Chondrocyte (in vitro differentiated cells): ENCODE results near the gene MAP2K3. TPM values are rescaled to one million over a fixed set of nuclear protein-coding genes. Genes with fewer than 3 reads are reported as not detected.

ENCODE experiments used
- DNase-seq: peaks from one replicate; pipeline ENCODE4 v3.0.0; 2021; ENCODE audit warnings: mixed read lengths, low spot score
- H3K27ac Mint-ChIP-seq: one replicate; pipeline ENCODE4 v1.8.0; 2021; ENCODE audit warnings: mild to moderate bottlenecking, moderate library complexity, mixed read lengths; ENCODE audit not compliant: unreplicated experiment
- H3K27me3 Mint-ChIP-seq: 2 replicates; pipeline ENCODE4 v1.8.0; 2021; ENCODE audit warnings: low read depth, mixed read lengths
- H3K36me3 Mint-ChIP-seq: 2 replicates; pipeline ENCODE4 v1.8.0; 2021; ENCODE audit warnings: low read depth, mixed read lengths
- H3K4me1 Mint-ChIP-seq: 2 replicates; pipeline ENCODE4 v1.8.0; 2021; ENCODE audit warnings: low read depth, mild to moderate bottlenecking, mixed read lengths
- H3K4me3 Mint-ChIP-seq: one replicate; pipeline ENCODE4 v1.8.0; 2021; ENCODE audit warnings: mild to moderate bottlenecking, moderate library complexity, mixed read lengths; ENCODE audit not compliant: unreplicated experiment
- H3K9me3 Mint-ChIP-seq: 2 replicates; pipeline ENCODE4 v1.8.0; 2021; ENCODE audit warnings: low read depth, mixed read lengths
- total RNA-seq: library from RNA; stranded (reverse); gene quantifications from 3 replicates; pipeline ENCODE4 v1.2.1, GENCODE V29; 2021
- TF ChIP-seq, protein P1 (sequence below): fragments of 200-600 bp; sonication (generic); IDR thresholded peaks from 2 replicates; pipeline ENCODE4 v1.5.0; 2021; ENCODE audit warnings: antibody characterized with exemption, mild to moderate bottlenecking, moderate library complexity

The MAP2K3 gene
- total RNA-seq, 1 donor from 2014 or later = 35.9 TPM

- Mint-ChIP-seq H3K27ac (no peak overlapping the region), H3K4me3 (no peak overlapping the region), H3K9me3 (peaks cover 9% of the 10 kb centered on the region), H3K27me3 (no peaks in the 10 kb centered on the region), H3K36me3 (peaks cover 19% of the 10 kb centered on the region), H3K4me1 (no peaks in the 10 kb centered on the region)
- TF ChIP-seq, protein P1, sequence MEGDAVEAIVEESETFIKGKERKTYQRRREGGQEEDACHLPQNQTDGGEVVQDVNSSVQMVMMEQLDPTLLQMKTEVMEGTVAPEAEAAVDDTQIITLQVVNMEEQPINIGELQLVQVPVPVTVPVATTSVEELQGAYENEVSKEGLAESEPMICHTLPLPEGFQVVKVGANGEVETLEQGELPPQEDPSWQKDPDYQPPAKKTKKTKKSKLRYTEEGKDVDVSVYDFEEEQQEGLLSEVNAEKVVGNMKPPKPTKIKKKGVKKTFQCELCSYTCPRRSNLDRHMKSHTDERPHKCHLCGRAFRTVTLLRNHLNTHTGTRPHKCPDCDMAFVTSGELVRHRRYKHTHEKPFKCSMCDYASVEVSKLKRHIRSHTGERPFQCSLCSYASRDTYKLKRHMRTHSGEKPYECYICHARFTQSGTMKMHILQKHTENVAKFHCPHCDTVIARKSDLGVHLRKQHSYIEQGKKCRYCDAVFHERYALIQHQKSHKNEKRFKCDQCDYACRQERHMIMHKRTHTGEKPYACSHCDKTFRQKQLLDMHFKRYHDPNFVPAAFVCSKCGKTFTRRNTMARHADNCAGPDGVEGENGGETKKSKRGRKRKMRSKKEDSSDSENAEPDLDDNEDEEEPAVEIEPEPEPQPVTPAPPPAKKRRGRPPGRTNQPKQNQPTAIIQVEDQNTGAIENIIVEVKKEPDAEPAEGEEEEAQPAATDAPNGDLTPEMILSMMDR = no peak
- DNase-seq = peak; percentile 94
Observed at GRCh38 chr17:21300601-21301571, 16.4 kb downstream of the MAP2K3 start.

GRCh38 chr17:21301593-21302550 lies 17.4 kb downstream of the MAP2K3 start:
- Mint-ChIP-seq H3K36me3 (peaks cover 20% of the 10 kb centered on the region), H3K4me3 (no peak overlapping the region), H3K27me3 (no peaks in the 10 kb centered on the region), H3K9me3 (peaks cover 9% of the 10 kb centered on the region), H3K27ac (peak overlapping the region; percentile 15), H3K4me1 (no peaks in the 10 kb centered on the region)
- DNase-seq = peak; percentile 97
- TF ChIP-seq, protein P1 = no peak

GRCh38 chr17:21302711-21303425 lies 18.4 kb downstream of the MAP2K3 start:
- Mint-ChIP-seq H3K4me3 (no peak overlapping the region), H3K27me3 (no peaks in the 10 kb centered on the region), H3K27ac (no peak overlapping the region), H3K36me3 (peaks cover 20% of the 10 kb centered on the region), H3K4me1 (no peaks in the 10 kb centered on the region), H3K9me3 (peaks cover 9% of the 10 kb centered on the region)
- TF ChIP-seq, protein P1 = no peak
- peak; percentile 93 for DNase-seq

- no peak overlapping the region for H3K4me3 Mint-ChIP-seq
Observed at GRCh38 chr17:21303441-21304065, 19.0 kb downstream of the MAP2K3 start.

More at GRCh38 chr17:21303441-21304065, 19.0 kb downstream of the MAP2K3 start:
- peak; percentile 68 for DNase-seq
- peaks cover 20% of the 10 kb centered on the region for H3K36me3 Mint-ChIP-seq
- H3K27ac Mint-ChIP-seq = no peak overlapping the region
- peaks cover 9% of the 10 kb centered on the region for H3K9me3 Mint-ChIP-seq
- no peaks in the 10 kb centered on the region for H3K4me1 Mint-ChIP-seq
- TF ChIP-seq, protein P1 = no peak
- no peaks in the 10 kb centered on the region for H3K27me3 Mint-ChIP-seq
